GM06990 (cell line): ENCODE measurements around the gene PRRG1.

Experiments
- DNase-seq: peaks from one replicate; pipeline ENCODE4 v3.0.0-alpha.2; 2011; ENCODE audit not compliant: insufficient read length; ENCODE audit errors: extremely low read depth
- H3K27me3 ChIP-seq: replicated peaks from 2 replicates; pipeline ENCODE4 v1.6.0; 2011; ENCODE audit warnings: low read length; ENCODE audit not compliant: control insufficient read depth, insufficient read depth
- H3K36me3 ChIP-seq: 2 replicates; pipeline ENCODE4 v1.5.1; 2011; ENCODE audit warnings: low read length; ENCODE audit not compliant: control insufficient read depth, insufficient read depth
- H3K4me3 ChIP-seq: replicated peaks from 2 replicates; pipeline ENCODE4 v1.5.1; 2011; ENCODE audit warnings: low read depth, mild to moderate bottlenecking, control low read depth, low read length
- CTCF ChIP-seq: IDR thresholded peaks from 2 replicates; pipeline ENCODE4 v1.5.1; 2011; ENCODE audit warnings: low read length, control low read depth, mild to moderate bottlenecking, inconsistent platforms; ENCODE audit not compliant: insufficient read depth, poor library complexity, severe bottlenecking

The PRRG1 gene

GRCh38 chrX:37462346-37462745 is 113.2 kb downstream of the PRRG1 start:
- H3K27me3 ChIP-seq, result no peaks in the 10 kb centered on the region
- no peaks in the 10 kb centered on the region for H3K36me3 ChIP-seq
- no peak for TF ChIP-seq CTCF
- H3K4me3 ChIP-seq, result no peak overlapping the region
- no peak for DNase-seq

GRCh38 chrX:37468124-37468739 is 119.1 kb downstream of the PRRG1 start:
- DNase-seq, result no peak
- Histone ChIP-seq H3K36me3 (no peaks in the 10 kb centered on the region), H3K4me3 (no peak overlapping the region), H3K27me3 (no peaks in the 10 kb centered on the region; the same call in 1 of the 2 replicates)
- no peak for TF ChIP-seq CTCF

GRCh38 chrX:37470711-37471110 is 121.5 kb downstream of the PRRG1 start:
- no peaks in the 10 kb centered on the region for H3K36me3 ChIP-seq
- H3K27me3 ChIP-seq, result no peaks in the 10 kb centered on the region; the same call in 1 of the 2 replicates
- no peak overlapping the region for H3K4me3 ChIP-seq
- no peak for DNase-seq
- no peak for TF ChIP-seq CTCF

GRCh38 chrX:37472836-37473235 is 123.7 kb downstream of the PRRG1 start:
- DNase-seq, result no peak
- Histone ChIP-seq H3K27me3 (no peaks in the 10 kb centered on the region; the same call in 1 of the 2 replicates), H3K4me3 (no peak overlapping the region), H3K36me3 (no peaks in the 10 kb centered on the region)
- no peak for TF ChIP-seq CTCF

DNA sequence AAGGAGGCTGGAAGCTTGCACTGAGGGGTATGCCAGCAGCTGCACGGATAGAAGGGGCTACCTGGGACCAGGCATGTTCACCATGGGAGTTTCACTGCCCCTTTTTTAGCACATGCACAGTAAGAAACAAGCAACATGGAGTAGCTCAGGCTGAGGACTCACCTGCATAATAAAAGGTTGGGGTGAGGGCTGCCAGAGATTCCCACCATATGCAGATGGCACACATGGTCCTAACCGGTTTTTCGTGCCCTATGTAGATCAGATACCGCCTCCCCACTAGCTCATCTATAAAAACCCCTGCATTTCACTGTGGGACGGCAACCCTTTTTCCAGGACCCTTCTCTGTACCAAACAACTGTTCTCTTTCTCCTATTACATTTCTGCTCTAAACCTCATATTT is 125.3 kb downstream of the PRRG1 start:
- H3K27me3 ChIP-seq, result no peaks in the 10 kb centered on the region
- TF ChIP-seq CTCF, result no peak
- DNase-seq, result no peak
- no peak overlapping the region for H3K4me3 ChIP-seq
- no peaks in the 10 kb centered on the region for H3K36me3 ChIP-seq
